HCT116 (cell line): ENCODE results near the gene TAF11L3. TPM values are rescaled to one million over a fixed set of nuclear protein-coding genes. Genes with fewer than 3 reads are reported as not detected.

Experiments used
- ATAC-seq: fragments of 200-7000 bp; cut with Tn5 transposase; 2 replicates; pipeline ENCODE4 v1.9.1; 2020; ENCODE audit warnings: mild to moderate bottlenecking, moderate library complexity
- BruUV-seq: library from RNA; stranded (reverse); fragments of 400-500 nt; replicated peaks from 2 replicates; lab custom pipeline; 2021; lab: Mats Ljungman, UMichigan
- CTCF ChIA-PET: fragments of 300-600 bp; sonication (Branson Sonifier 250); formaldehyde crosslinking; loops from one replicate; lab custom pipeline; 2021; ENCODE audit warnings: antibody characterized with exemption; lab: Charles Lee
- POLR2A ChIA-PET: fragments of 300-600, 350-600 bp; sonication (Branson Sonifier 250); formaldehyde crosslinking; loops from one replicate; lab custom pipeline; 2021; ENCODE audit warnings: antibody characterized with exemption; lab: Charles Lee
- RAD21 ChIA-PET, 2 experiments: fragments of 300-600 bp; sonication (Branson Sonifier 250); formaldehyde crosslinking; loops; one replicate each; lab custom pipeline; 2023; ENCODE audit warnings: low total read pairs in 2 of 2; ENCODE audit not compliant: uncharacterized antibody in 2 of 2, unreplicated experiment in 2 of 2, low non-redundant PET in 1 of 2; lab: Charles Lee
- DNase-seq: peaks from one replicate; pipeline ENCODE4 v3.0.0-alpha.2; 2010; ENCODE audit warnings: low read depth, low spot score
- H2AFZ ChIP-seq: fragments of 200-600 bp; shearing (Covaris generic), sonication (generic); 2 replicates; pipeline ENCODE4 v1.6.1; 2017; ENCODE audit warnings: low read depth, mixed run types, mixed read lengths, antibody characterized with exemption, low read length; ENCODE audit not compliant: poor library complexity, severe bottlenecking
- H3K27ac ChIP-seq: 2 replicates; pipeline ENCODE4 v1.5.1; 2012; ENCODE audit warnings: low read depth, low read length
- H3K27me3 ChIP-seq: fragments of 200-600 bp; sonication (generic); 2 replicates; pipeline ENCODE4 v1.6.1; 2016; ENCODE audit warnings: mixed run types, low read length, mixed read lengths; ENCODE audit not compliant: insufficient read depth
- H3K36me3 ChIP-seq, 2 experiments: fragments of 200-500 bp in 1 of 2; fragments of 200-600 bp in 1 of 2; sonication (Bioruptor generic) in 1 of 2; sonication (generic) in 1 of 2; 2 replicates each; pipeline versions ENCODE4 v1.5.1 to v1.6.1; 2014 to 2016; ENCODE audit warnings: low read length in 2 of 2, inconsistent platforms in 1 of 2, mixed read lengths in 1 of 2, mixed run types in 1 of 2; ENCODE audit not compliant: insufficient read depth in 2 of 2, control insufficient read depth in 1 of 2
- H3K4me1 ChIP-seq, 2 experiments: fragments of 200-600 bp in 1 of 2; sonication (generic) in 1 of 2; 2 replicates each; pipeline versions ENCODE4 v1.5.1 to v1.6.1; 2012 to 2017; ENCODE audit warnings: low read length in 2 of 2, inconsistent platforms in 1 of 2, mild to moderate bottlenecking in 1 of 2, mixed read lengths in 1 of 2, mixed run types in 1 of 2, moderate library complexity in 1 of 2; ENCODE audit not compliant: insufficient read depth in 2 of 2, control insufficient read depth in 1 of 2
- H3K4me2 ChIP-seq: fragments of 200-600 bp; sonication (generic); 2 replicates; pipeline ENCODE4 v1.6.1; 2017; ENCODE audit warnings: mixed run types, low read length, mixed read lengths
- H3K4me3 ChIP-seq, 2 experiments: fragments of 200-600 bp in 1 of 2; sonication (generic) in 1 of 2; replicated peaks in 1 of 2; 2 replicates each; pipeline ENCODE4 v1.5.1; 2011 to 2016; ENCODE audit warnings: low read length in 2 of 2, control low read depth in 1 of 2, low read depth in 1 of 2, mild to moderate bottlenecking in 1 of 2, mixed read lengths in 1 of 2, mixed run types in 1 of 2
- H3K79me2 ChIP-seq: fragments of 200-600 bp; sonication (generic); 2 replicates; pipeline ENCODE4 v1.6.1; 2017; ENCODE audit warnings: mild to moderate bottlenecking, mixed run types, low read length, moderate library complexity, mixed read lengths; ENCODE audit not compliant: insufficient read depth
- H3K9ac ChIP-seq: fragments of 200-600 bp; sonication (generic); 2 replicates; pipeline ENCODE4 v1.6.1; 2016; ENCODE audit warnings: low read length, mixed read lengths
- H3K9me2 ChIP-seq: fragments of 200-600 bp; sonication (generic), shearing (Covaris generic); 2 replicates; pipeline ENCODE4 v1.6.1; 2017; ENCODE audit warnings: mixed run types, mild to moderate bottlenecking, moderate library complexity; ENCODE audit not compliant: insufficient read depth
- H3K9me3 ChIP-seq, 2 experiments: fragments of 200-500 bp in 1 of 2; fragments of 200-600 bp in 1 of 2; sonication (Bioruptor generic) in 1 of 2; sonication (generic) in 1 of 2; 2 replicates each; pipeline ENCODE4 v1.6.1; 2014 to 2017; ENCODE audit warnings: low read length in 2 of 2, mixed read lengths in 2 of 2, inconsistent platforms in 1 of 2, low read depth in 1 of 2, mild to moderate bottlenecking in 1 of 2, mixed run types in 1 of 2, moderate library complexity in 1 of 2; ENCODE audit not compliant: control insufficient read depth in 1 of 2, insufficient read depth in 1 of 2
- H4K20me1 ChIP-seq: fragments of 200-600 bp; sonication (generic), shearing (Covaris generic); 2 replicates; pipeline ENCODE4 v1.6.1; 2017; ENCODE audit warnings: mixed run types, mild to moderate bottlenecking, moderate library complexity; ENCODE audit not compliant: insufficient read depth
- CEBPB ChIP-seq: IDR thresholded peaks from 2 replicates; pipeline ENCODE4 v1.6.1; 2012; ENCODE audit warnings: low read depth
- EGR1 ChIP-seq: IDR thresholded peaks from 2 replicates; pipeline ENCODE4 v1.6.1; 2012; ENCODE audit warnings: low read depth
- ELF1 ChIP-seq: IDR thresholded peaks from 2 replicates; pipeline ENCODE4 v1.6.1; 2012; ENCODE audit warnings: low read depth, borderline replicate concordance
- EZH2 ChIP-seq: fragments of 200-600 bp; sonication (generic); IDR thresholded peaks from 2 replicates; pipeline ENCODE4 v1.6.1; 2017; ENCODE audit warnings: antibody characterized with exemption, mixed run types
- EZH2phosphoT487 ChIP-seq: fragments of 200-600 bp; IDR thresholded peaks from 2 replicates; pipeline ENCODE4 v1.6.1; 2018; ENCODE audit warnings: antibody characterized with exemption, borderline replicate concordance
- JUND ChIP-seq: IDR thresholded peaks from 2 replicates; pipeline ENCODE4 v1.6.1; 2012
- MAX ChIP-seq: IDR thresholded peaks from 2 replicates; pipeline ENCODE4 v1.6.1; 2012
- POLR2A ChIP-seq: IDR thresholded peaks from 2 replicates; pipeline ENCODE4 v1.7.0; 2011; ENCODE audit warnings: borderline replicate concordance; ENCODE audit not compliant: insufficient read depth, insufficient read length; ENCODE audit errors: extremely low read depth
- POLR2AphosphoS5 ChIP-seq: IDR thresholded peaks from 2 replicates; pipeline ENCODE4 v1.6.1; 2011; ENCODE audit warnings: mild to moderate bottlenecking, low read depth, low read length, moderate library complexity
- REST ChIP-seq: IDR thresholded peaks from 2 replicates; pipeline ENCODE4 v1.6.1; 2012; ENCODE audit warnings: low read depth
- SRF ChIP-seq: IDR thresholded peaks from 2 replicates; pipeline ENCODE4 v1.6.1; 2012; ENCODE audit warnings: low read depth
- TCF7L2 ChIP-seq: IDR thresholded peaks from 2 replicates; pipeline ENCODE4 v1.7.0; 2011; ENCODE audit warnings: borderline replicate concordance, inconsistent platforms; ENCODE audit not compliant: insufficient read depth, insufficient read length; ENCODE audit errors: extremely low read depth
- YY1 ChIP-seq: IDR thresholded peaks from 2 replicates; pipeline ENCODE4 v1.6.1; 2011; ENCODE audit warnings: low read length, low read depth, moderate library complexity, mild to moderate bottlenecking; ENCODE audit not compliant: insufficient replicate concordance; ENCODE audit errors: extremely low read depth
- ZBTB33 ChIP-seq: IDR thresholded peaks from 2 replicates; pipeline ENCODE4 v1.6.1; 2011; ENCODE audit warnings: mild to moderate bottlenecking, low read length, moderate library complexity; ENCODE audit not compliant: insufficient replicate concordance; ENCODE audit errors: extremely low read depth
- ZNF274 ChIP-seq: fragments of 200-500 bp; sonication (Bioruptor generic); IDR thresholded peaks from 2 replicates; pipeline ENCODE4 v1.6.1; 2014; ENCODE audit warnings: mild to moderate bottlenecking, low read depth, low read length, inconsistent platforms
- intact Hi-C: fragments of 100-400 bp; cut with micrococcal nuclease; formaldehyde crosslinking; loops from 2 replicates; pipeline ENCODE4 v1.10.0; 2022
- total RNA-seq: library from RNA; stranded (reverse); gene quantifications from one replicate; pipeline ENCODE4 v1.2.1, GENCODE V29; 2021; ENCODE audit not compliant: unreplicated experiment

Gene TAF11L3
- total RNA-seq, 1 experiment from 2014 or later: not detected

GRCh38 chr5:17477043-17477442, 41.1 kb upstream of the TAF11L3 start (continued):
- TF ChIP-seq REST: no peak
- TF ChIP-seq JUND: no peak
- TF ChIP-seq CEBPB: no peak
- no peak for TF ChIP-seq POLR2AphosphoS5
- TF ChIP-seq TCF7L2: no peak
- no peak for TF ChIP-seq YY1

GRCh38 chr5:17477573-17478265, 40.4 kb upstream of the TAF11L3 start:
- DNase-seq (no peak), ATAC-seq (no peak)
- Histone ChIP-seq H3K9me2 (no peaks in the 10 kb centered on the region), H3K36me3 (no peaks in the 10 kb centered on the region), H3K27ac (no peak overlapping the region), H3K9ac (no peak overlapping the region), H3K4me3 (no peak overlapping the region), H3K79me2 (no peaks in the 10 kb centered on the region), H3K9me3 (no peaks in the 10 kb centered on the region; a peak in 1 of 4 replicates), H3K27me3 (no peaks in the 10 kb centered on the region), H2AFZ (no peak overlapping the region), H3K4me1 (no peaks in the 10 kb centered on the region), H4K20me1 (no peaks in the 10 kb centered on the region), H3K4me2 (no peak overlapping the region)
- ChIA-PET RAD21 (no interaction called here), CTCF (no interaction called here), POLR2A (no interaction called here)
- no TSS peak for BruUV-seq
- intact Hi-C loops: no loop called here
- TF ChIP-seq EZH2phosphoT487 (no peak), POLR2A (no peak), ZBTB33 (no peak), EGR1 (no peak), JUND (no peak), SRF (no peak), ELF1 (no peak), ZNF274 (no peak), REST (no peak), POLR2AphosphoS5 (no peak), MAX (no peak), EZH2 (no peak)
